Upper lobe of right lung (tissue), 1 donor: Measurements from ENCODE around the gene ACHE. TPM values are rescaled to one million over a fixed set of nuclear protein-coding genes. Genes with fewer than 3 reads are reported as not detected.

Experiments used
- ATAC-seq: fragments of 200-7000 bp; cut with Tn5 transposase; one replicate; pipeline ENCODE4 v1.9.1; 2020; ENCODE audit warnings: mild to moderate bottlenecking, moderate library complexity
- DNase-seq: peaks from one replicate; pipeline ENCODE4 v3.0.0-alpha.2; 2020
- H3K27ac ChIP-seq: fragments of 200-600 bp; one replicate; pipeline ENCODE4 v1.8.0; 2022
- H3K27me3 ChIP-seq: fragments of 200-600 bp; one replicate; pipeline ENCODE4 v1.8.0; 2022; ENCODE audit warnings: mild to moderate bottlenecking
- H3K36me3 ChIP-seq: fragments of 200-600 bp; one replicate; pipeline ENCODE4 v1.8.0; 2022
- H3K4me1 ChIP-seq: fragments of 200-600 bp; one replicate; pipeline ENCODE4 v1.8.0; 2022
- H3K4me3 ChIP-seq: fragments of 200-600 bp; one replicate; pipeline ENCODE4 v1.8.0; 2022; ENCODE audit warnings: mild to moderate bottlenecking
- H3K9me3 ChIP-seq: fragments of 200-600 bp; one replicate; pipeline ENCODE4 v1.8.0; 2022
- intact Hi-C: fragments of 100-400 bp; cut with DNase I; formaldehyde crosslinking; loops from one replicate; pipeline ENCODE4 v1.11.0; 2022
- total RNA-seq: library from RNA; stranded (reverse); fragmentation: NEBNext Ultra II Directional; extraction: Animal tissue kit (Norgen Biotek cat#: 25700); gene quantifications from one replicate; pipeline ENCODE4 v1.2.1, GENCODE V29; 2021
- TF ChIP-seq, protein P1 (sequence below): fragments of 200-600 bp; IDR thresholded peaks from one replicate; pipeline ENCODE4 v1.8.0; 2022; ENCODE audit warnings: antibody characterized with exemption
- donor health status: DM: no; HTN: yes; CAD: no; lungs with severe emphysema.

ACHE gene
- total RNA-seq, 1 donor from 2014 or later = 2.9 TPM

DNA sequence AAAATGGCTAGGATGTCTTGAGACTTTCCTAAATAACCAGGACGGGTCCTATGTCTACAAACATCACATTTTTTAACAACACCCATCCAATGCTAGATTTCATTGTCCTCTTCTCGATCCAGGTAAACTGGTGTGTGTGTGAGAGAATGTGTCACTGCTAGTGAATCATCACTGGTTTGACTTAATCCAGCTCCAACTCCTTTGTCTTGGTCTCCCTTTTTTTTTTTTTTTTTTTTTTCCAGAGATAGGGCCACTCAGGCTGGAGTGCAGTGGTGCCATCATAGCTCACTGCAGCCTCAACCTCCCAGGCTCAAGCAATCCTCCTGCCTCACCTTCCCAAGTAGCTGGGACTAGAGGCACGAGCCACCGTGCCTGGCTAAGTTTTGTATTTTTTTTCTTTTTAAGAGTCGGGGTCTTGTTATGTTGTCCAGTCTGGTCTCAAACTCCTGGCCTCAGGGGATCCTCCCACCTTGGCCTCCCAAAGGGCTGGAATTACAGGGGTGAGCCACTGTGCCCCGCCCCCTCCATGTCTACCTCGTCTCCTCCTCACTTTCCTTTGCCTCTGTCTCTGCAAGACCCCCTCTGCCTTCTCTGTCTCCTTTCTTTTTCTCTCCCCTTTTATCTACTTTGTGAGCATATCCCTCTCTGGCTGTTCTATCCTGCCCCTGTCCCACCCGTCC is 4.0 kb downstream of the ACHE start:
- Histone ChIP-seq H3K27ac (no peak overlapping the region), H3K27me3 (peaks cover 18% of the 10 kb centered on the region), H3K4me3 (no peak overlapping the region), H3K4me1 (peaks cover 47% of the 10 kb centered on the region), H3K36me3 (peaks cover 19% of the 10 kb centered on the region), H3K9me3 (no peaks in the 10 kb centered on the region)
- TF ChIP-seq, protein P1, sequence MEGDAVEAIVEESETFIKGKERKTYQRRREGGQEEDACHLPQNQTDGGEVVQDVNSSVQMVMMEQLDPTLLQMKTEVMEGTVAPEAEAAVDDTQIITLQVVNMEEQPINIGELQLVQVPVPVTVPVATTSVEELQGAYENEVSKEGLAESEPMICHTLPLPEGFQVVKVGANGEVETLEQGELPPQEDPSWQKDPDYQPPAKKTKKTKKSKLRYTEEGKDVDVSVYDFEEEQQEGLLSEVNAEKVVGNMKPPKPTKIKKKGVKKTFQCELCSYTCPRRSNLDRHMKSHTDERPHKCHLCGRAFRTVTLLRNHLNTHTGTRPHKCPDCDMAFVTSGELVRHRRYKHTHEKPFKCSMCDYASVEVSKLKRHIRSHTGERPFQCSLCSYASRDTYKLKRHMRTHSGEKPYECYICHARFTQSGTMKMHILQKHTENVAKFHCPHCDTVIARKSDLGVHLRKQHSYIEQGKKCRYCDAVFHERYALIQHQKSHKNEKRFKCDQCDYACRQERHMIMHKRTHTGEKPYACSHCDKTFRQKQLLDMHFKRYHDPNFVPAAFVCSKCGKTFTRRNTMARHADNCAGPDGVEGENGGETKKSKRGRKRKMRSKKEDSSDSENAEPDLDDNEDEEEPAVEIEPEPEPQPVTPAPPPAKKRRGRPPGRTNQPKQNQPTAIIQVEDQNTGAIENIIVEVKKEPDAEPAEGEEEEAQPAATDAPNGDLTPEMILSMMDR = no peak
- DNase-seq (no peak), ATAC-seq (no peak)
- intact Hi-C loops = no loop called here

DNA sequence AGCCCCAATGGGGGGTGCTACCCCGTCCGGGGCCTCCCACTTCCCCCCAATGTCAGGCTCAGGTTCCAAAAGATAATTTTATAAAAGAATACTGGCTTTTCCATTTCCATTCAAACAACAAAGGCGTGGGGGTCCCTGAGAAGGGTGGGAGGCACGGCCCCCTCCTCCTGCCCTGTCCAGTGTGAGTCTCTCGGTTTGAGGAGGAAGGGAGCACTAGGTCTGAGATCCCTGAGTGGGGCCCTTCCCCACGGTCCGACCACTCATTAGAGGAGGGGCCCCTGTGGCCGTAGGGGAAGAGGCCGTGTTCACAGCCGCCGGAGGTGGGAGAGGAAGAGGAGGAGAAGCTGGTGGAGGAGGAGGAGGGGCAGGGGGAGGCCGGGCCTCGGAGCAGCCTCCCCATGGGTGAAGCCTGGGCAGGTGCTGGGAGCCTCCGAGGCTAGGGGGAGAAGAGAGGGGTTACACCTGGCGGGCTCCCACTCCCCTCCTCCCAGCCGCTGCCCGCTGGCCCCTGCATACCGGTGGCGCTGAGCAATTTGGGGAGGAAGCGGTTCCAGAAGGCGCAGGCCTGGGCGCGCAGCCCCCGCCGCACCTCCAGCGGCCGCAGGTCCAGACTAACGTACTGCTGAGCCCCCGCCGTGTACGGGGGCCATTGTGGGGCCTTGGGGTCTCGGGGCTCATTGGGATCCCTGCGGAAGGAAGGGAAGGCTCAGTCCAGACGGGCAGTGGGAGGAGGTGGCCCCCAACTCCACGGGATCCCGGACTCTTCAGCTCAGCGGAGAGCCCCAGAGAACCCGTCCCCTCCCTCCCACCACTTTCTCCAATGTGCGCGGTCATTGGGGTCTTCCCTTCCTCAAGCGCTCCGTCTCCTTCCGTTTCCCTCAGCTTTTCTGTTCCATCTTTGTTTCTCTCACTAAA is 4.8 kb downstream of the ACHE start:
- Histone ChIP-seq H3K36me3 (peaks cover 27% of the 10 kb centered on the region), H3K4me3 (peak overlapping the region; percentile 83), H3K27me3 (peaks cover 10% of the 10 kb centered on the region), H3K4me1 (peaks cover 39% of the 10 kb centered on the region), H3K27ac (peak overlapping the region; percentile 88), H3K9me3 (no peaks in the 10 kb centered on the region)
- TF ChIP-seq, protein P1 = no peak
- ATAC-seq = no peak
- DNase-seq = no peak
- intact Hi-C loops = no loop called here

DNA sequence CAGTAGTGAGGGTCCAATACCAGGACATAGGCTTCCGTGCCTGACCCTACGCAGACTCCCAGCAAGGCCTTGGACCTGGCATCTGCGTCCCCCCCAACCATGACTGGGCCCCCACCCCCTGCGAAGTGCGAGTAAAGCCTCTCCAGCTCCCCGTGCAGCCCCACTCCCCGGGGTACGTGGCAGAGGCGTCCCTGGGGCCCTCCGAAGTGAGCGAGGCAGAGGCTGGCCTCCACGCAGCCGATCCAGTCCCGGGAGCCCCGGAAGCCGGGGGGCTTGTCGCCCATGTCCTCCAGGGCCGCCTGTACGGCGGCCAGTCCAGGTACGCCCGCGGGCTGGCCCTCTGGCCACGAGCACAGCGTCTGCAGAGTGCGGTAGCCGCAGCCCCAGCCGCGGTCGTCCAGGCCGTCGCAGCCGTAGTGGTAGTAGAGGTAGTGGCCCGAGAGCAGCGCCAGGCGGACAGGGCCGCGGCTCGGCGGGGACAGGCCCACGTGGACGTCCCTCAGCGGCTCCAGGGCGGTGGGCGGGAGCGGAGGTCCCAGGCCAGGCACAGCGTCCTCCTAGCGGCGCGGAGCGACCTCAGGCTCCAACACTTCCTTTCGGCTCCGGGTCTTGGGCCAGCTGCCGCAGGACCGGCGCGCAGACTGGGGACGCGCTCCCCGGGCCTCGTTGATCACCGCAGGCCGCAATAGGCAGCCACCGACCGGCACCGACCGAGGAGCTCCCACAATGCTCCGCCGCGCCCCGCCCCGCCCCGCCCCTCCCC is 6.5 kb downstream of the ACHE start, which contains the start of gene UFSP1:
TSS of gene UFSP1 (minus strand) at position 728 of the 763 bp plus-strand sequence. CDS start at position 284, 444 bp downstream.
- H3K27ac ChIP-seq = peak within 1 kb of the TSS; percentile 88
- H3K36me3 ChIP-seq = peaks cover 44% of the 10 kb centered on the region
- H3K4me1 ChIP-seq = peaks cover 27% of the 10 kb centered on the region
- no peaks in the 10 kb centered on the region for H3K27me3 ChIP-seq
- ATAC-seq = peak; percentile 69
- no peaks in the 10 kb centered on the region for H3K9me3 ChIP-seq
- DNase-seq = no peak
- H3K4me3 ChIP-seq = peak within 1 kb of the TSS; percentile 83
- intact Hi-C loops = no loop called here
- TF ChIP-seq, protein P1 = no peak

DNA sequence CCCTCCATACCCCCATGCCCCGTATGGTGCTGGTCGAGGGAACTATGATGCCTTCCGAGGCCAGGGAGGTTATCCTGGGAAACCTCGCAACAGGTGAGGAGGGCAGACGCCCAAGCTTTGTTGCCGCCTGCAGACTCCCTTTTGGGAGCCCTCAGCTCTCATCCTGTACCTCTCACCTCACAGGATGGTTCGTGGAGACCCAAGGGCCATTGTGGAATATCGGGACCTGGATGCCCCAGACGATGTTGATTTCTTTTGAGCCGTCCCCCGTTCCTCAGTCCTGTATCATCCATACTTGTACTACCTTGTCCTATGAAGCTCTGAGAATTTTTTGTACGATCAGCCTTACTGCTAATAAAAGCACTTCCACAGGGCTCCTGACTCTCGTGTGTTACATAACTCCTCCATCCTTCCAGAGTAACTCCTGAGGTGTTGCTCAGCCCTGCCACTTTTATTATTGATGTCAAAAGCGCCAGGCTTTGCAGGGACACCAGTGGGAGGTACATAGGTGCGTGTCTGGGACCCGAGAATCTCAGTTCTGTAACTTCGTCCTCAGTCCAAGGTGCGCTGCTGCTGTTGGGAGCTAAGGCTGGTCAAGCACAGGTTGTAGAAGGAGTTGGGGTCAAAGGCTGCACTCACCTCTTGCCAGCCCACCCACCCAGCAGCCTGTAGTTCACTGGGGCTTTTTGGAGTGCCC is 7.2 kb downstream of the ACHE start:
- Histone ChIP-seq H3K27ac (peak overlapping the region; percentile 84), H3K36me3 (peaks cover 52% of the 10 kb centered on the region), H3K9me3 (no peaks in the 10 kb centered on the region), H3K4me1 (peaks cover 27% of the 10 kb centered on the region), H3K27me3 (no peaks in the 10 kb centered on the region), H3K4me3 (peak overlapping the region; percentile 83)
- ATAC-seq (no peak), DNase-seq (no peak)
- TF ChIP-seq, protein P1 = no peak
- intact Hi-C loops = no loop called here
